ENCODE results near the gene PCSK7.

GRCh38 chr11:117191680-117192400 is 40.0 kb downstream of the PCSK7 start:
- TF ChIP-seq CTCF (IDR thresholded peaks at IDR 0.05; ENCODE audit: poor library complexity), result no peak
- TF ChIP-seq EZH2phosphoT487 (IDR thresholded peaks at IDR 0.05; ENCODE audit: low read depth, severe bottlenecking, unreplicated experiment), result no peak
- no peak for TF ChIP-seq EZH2 (IDR thresholded peaks at IDR 0.05; ENCODE audit: borderline replicate concordance)

Measured in hepatocyte (in vitro differentiated cells).